Nucleus accumbens (tissue), 56 donors: ENCODE measurements around the gene CCDC136.

Source experiments
- DNase-seq, 56 donors: peaks; one replicate each; lab custom pipeline; 2025; lab: John Stamatoyannopoulos, UW

Gene CCDC136

GRCh38 chr7:128801003-128801402 is 9.2 kb downstream of the CCDC136 start:
- DNase-seq: no peak

- no peak for DNase-seq
These were observed 10.1 kb downstream of the CCDC136 start for GRCh38 chr7:128801667-128802418.

DNA sequence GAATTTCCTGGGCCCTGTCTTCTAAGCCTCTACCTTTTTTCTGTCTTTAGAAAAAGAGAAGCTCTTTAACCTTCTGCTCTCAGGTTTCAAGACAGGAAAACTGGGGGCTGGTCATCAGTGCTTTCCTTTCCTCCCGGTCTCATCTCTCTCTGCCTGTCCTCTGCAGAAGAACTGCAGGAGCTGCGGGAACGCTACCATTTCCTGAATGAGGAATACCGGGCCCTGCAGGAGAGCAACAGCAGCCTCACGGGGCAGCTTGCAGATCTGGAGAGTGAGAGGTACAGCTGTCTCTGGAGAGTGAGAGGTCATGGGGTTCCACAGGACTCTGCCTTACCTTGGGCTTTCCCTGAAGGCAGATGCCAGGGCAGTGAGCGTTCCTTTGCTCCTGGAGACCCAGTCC is 12.7 kb downstream of the CCDC136 start:
- no peak for DNase-seq

DNA sequence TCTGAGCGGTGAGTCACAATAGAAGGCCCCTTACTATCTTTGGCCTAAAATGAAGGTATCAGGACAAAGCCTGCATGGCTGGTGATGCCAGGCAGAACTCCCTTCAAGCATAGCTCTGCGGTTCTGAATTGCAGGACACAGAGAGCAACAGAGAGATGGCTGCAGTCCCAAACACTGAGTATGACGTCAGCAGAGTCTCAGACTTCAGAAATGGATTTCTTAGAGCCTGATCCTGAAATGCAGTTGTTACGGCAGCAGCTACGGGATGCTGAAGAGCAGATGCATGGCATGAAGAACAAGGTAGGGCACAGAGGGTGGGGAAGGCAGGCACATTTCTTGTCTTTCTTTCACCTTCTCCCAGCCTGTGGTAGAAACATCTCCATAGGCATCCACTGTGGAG is 13.5 kb downstream of the CCDC136 start:
- no peak for DNase-seq

GRCh38 chr7:128807191-128807590 is 15.4 kb downstream of the CCDC136 start:
- no peak for DNase-seq

DNA sequence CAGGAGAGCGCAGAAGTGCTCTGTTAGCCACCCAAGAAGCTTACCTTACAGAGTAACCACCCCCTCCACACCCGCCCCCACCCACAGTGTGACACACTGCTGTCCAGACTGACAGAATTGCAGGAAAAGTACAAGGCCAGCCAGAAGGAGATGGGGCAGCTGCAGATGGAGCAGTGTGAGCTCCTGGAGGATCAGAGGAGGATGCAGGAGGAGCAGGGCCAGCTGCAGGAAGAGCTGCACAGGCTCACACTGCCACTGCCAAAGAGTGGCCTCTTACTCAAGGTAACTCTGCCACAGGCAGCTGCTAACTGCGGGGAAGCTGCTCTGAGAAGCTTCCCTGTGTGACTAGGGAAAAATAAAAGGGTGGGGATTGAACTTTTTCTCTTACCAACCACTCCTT is 17.6 kb downstream of the CCDC136 start:
- DNase-seq: no peak

DNA sequence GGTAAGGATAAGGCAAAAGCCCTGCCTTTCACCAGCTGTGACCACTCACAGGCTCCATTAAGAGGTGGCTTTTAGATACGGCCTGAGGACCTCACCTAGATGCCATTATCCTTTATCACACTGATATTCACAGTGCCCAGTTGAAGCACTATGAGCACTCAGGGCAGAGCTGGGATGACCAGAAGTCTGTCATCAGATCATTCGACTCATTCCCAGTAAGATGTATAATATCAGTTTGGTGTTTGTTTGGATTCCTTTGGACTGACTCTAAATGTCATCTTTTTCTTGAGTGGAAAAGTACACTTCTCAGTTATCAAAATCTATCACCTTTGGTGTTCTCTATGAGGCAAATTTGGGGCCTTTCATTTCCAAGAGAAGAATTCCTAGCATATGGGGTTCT is 18.7 kb downstream of the CCDC136 start:
- no peak for DNase-seq

DNA sequence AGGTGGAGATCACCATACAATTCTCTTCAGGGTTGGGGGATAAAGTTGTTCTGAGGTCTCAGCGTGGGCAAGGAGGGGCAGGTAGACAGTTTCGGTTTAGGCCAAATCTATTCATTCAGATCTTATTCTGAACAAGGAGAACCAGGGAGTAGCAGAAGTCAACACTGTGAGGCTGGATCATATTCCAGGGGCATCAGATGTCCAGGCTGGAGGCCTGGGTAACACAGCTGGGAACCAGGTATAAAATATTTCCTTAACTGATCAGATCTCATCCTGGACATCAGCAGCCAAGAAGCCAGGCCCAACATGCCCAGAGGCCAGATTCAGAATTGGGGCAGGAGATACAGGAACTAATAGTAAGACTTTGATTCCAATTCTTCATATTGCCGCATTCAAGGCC is 19.2 kb downstream of the CCDC136 start:
- no peak for DNase-seq

- DNase-seq: no peak
These were observed 20.1 kb downstream of the CCDC136 start for GRCh38 chr7:128811631-128812430.

- DNase-seq: peak in 1 of 56 donors; percentile 19
These were observed 20.9 kb downstream of the CCDC136 start for GRCh38 chr7:128812514-128813168.

- peak in 41 of 56 donors; percentile 21 to 83 (median 56) for DNase-seq
These were observed 22.7 kb downstream of the CCDC136 start for GRCh38 chr7:128814499-128814898.

DNA sequence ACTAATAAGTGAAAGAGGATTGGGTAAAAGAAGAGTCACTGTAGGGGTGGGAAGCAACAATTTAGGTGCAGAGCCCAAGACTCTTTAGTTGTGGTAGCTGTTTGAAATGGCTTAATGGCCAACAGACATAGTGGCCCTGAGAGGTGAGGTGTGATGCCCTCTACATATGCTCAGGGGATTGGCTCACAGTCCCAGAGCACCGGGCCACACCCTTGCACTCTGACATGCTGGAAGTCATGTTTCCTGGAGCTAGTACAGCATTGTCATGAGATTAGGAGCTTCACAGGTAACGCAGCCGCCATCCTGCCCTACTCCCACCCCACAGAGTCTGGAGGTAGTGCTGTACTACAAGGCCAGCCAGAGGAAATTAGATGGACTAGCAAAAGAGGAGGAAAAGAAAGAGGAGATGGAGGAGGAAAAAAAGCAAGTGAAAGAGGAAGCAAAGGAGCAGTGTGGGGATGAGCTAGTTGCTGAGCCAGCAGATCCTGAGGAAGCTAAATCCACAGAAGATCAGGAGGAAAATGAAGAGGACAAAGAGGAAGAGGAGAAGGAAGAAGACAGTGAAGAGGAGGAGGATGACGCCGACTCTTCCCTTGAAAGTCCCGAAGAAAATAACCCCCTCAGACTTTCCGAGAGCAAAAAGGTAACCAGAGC is 23.6 kb downstream of the CCDC136 start:
- DNase-seq: no peak

DNA sequence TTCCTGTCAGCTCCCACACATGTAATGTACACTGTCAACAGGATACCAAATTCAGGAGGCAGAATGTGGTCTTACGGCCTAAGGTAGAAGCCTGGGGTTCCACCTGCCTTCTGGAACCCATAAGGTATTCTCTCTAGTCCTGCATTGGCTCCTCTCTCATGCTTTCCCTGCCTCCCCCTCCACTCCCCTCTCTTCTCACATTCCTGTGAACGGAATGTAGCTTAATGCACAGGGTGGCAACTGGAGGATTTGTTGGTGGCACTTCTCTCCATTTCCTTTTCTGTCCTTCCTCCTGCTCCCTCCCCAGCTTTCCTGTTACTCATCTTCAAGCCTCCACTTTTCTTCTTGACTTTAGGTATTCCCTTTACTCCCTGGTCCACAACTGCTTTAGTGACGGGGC is 26.9 kb downstream of the CCDC136 start:
- DNase-seq: no peak

DNA sequence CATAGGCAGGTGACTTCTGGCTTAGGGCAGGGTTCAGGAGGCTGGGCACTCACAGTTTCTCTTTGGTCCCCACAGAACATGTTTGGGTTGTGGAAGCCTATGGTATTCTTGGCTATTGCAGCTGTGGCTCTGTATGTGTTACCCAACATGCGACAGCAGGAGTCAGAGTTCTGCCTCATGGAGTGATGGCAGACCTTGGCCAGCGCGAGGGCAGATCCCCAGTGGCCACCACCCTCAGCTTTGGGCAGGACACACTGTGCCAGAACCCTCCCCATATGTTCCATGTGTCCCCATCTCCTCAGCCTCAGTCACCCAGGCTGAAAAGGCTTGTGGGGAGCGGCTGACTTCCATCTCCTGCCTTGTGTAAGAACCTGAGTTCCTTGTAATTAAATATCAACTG is 30.0 kb downstream of the CCDC136 start:
- no peak for DNase-seq

GRCh38 chr7:128826512-128826911 is 34.7 kb downstream of the CCDC136 start:
- no peak for DNase-seq

GRCh38 chr7:128826916-128827247 is 35.1 kb downstream of the CCDC136 start:
- DNase-seq: no peak

- DNase-seq: peak in 1 of 56 donors; percentile 31
These were observed 35.6 kb downstream of the CCDC136 start for GRCh38 chr7:128827248-128827958.

- DNase-seq: no peak
These were observed 36.4 kb downstream of the CCDC136 start for GRCh38 chr7:128827971-128828711.

- no peak for DNase-seq
These were observed 37.8 kb downstream of the CCDC136 start for GRCh38 chr7:128829391-128830166.
